Renal pelvis (tissue), 12 donors: ENCODE measurements around the gene OR6C70. TPM values are rescaled to one million over a fixed set of nuclear protein-coding genes. Genes with fewer than 3 reads are reported as not detected.
"Not testable (repeated sequence)": the region's sequence is repeated elsewhere in the genome, so short reads cannot be mapped to it uniquely, and the experiment has no call there.

Experiments used
- DNase-seq: peaks from one replicate; pipeline ENCODE4 v3.0.0-alpha.2; 2013
- long read RNA-seq, 16 experiments: transcript quantifications; one replicate each; lab custom pipeline, GENCODE V29; 2026
- polyA plus RNA-seq, 3 donors: library from polyadenylated mRNA; unstranded; fragments of 120-200 nt; gene quantifications; one replicate each; pipeline ENCODE4 v1.2.1, GENCODE V29; 2013; ENCODE audit not compliant: insufficient read length in 3 of 3

Gene OR6C70
- polyA plus RNA-seq = not detected
- long read RNA-seq, donor 1 = 0 reads
- long read RNA-seq, donor 2 = 0 reads
- long read RNA-seq, donor 3 = 0 reads
- long read RNA-seq, donor 4 = 0 reads
- long read RNA-seq, donor 5 = 0 reads
- long read RNA-seq, donor 6 = 0 reads
- long read RNA-seq, donor 7 = 0 reads
- long read RNA-seq, donor 8 = 0 reads
- long read RNA-seq, donor 9 = 0 reads
- long read RNA-seq, donor 10 = 0 reads
- long read RNA-seq, donor 11 = 0 reads
- long read RNA-seq, donor 12 = 0 reads
- long read RNA-seq, donor 13 = 0 reads
- long read RNA-seq, donor 14 = 0 reads
- long read RNA-seq, donor 15 = 0 reads
- long read RNA-seq, donor 16 = 0 reads

DNA sequence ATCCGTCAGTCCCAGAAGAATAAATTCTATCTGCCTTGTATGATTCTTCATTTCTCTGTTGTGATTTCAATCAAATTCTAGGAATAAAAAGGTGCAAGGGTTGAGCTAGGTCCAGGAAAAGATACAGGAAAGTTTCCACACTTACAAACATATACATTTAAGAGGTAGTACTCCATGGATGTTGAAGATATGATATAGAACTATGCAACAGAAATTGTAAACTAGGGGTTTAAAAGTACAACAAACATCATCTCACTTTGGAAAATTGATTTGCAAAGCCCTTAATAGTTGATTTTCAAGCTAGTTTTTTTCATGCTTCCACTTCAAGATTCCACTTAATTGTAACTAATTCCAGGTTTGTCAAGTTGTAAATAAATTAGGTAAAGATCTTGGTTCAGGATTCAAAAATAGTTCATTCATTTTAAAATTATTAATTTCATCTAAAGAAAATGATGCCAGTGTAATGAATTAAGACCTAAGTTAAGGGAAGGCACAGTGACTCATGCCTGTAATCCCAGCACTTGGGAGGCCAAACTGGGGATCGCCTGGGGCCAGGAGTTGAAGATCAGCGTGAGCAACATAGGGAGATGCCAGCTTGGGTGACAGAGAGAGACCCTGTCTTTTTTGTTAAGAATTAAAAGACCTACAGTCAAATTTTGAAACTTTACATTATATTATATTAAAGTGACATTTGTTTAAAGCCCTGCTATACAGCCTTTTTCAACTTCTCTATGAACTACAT, at the start of gene OR6C70:
TSS of gene OR6C70 (minus strand) at position 51 of the 742 bp plus-strand sequence. CDS start at position 51, 0 bp downstream.
- DNase-seq = no peak

GRCh38 chr12:55516391-55516790, 46.5 kb upstream of the OR6C70 start:
- no peak for DNase-seq

DNA sequence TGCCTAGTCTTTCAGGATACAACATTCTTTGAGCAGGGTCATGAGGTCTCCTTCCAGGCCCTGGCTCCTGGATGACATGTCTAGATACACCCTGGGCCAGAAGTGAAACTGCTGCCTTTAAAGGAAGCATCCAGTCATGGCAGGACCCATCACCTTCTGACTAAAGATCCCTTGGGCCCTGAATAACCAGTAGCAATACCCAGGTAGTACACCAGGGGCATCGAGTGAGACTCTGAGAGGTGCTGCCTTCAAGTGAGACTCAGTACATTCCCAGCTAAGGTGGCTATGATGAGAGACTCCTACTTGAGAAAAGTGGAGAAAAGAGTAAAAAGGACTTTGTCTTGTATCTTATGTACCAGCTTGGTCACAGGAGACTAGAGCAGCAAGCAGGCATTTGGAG, 45.8 kb upstream of the OR6C70 start:
- no peak for DNase-seq

GRCh38 chr12:55501601-55502000, 31.7 kb upstream of the OR6C70 start:
- no peak for DNase-seq

GRCh38 chr12:55499810-55500252, 29.9 kb upstream of the OR6C70 start:
- DNase-seq = peak; percentile 14

GRCh38 chr12:55499231-55499630, 29.3 kb upstream of the OR6C70 start:
- DNase-seq = no peak

GRCh38 chr12:55495490-55495889, 25.6 kb upstream of the OR6C70 start:
- DNase-seq = no peak

- no peak for DNase-seq
Observed at GRCh38 chr12:55492078-55492477, 22.1 kb upstream of the OR6C70 start, which contains the start of gene OR6C68. Gene OR6C68 (plus strand): TSS chr12:55492378. CDS start chr12:55492378, 0 bp downstream.

- DNase-seq = not testable (repeated sequence)
Observed at GRCh38 chr12:55484284-55484683, 14.3 kb upstream of the OR6C70 start.

DNA sequence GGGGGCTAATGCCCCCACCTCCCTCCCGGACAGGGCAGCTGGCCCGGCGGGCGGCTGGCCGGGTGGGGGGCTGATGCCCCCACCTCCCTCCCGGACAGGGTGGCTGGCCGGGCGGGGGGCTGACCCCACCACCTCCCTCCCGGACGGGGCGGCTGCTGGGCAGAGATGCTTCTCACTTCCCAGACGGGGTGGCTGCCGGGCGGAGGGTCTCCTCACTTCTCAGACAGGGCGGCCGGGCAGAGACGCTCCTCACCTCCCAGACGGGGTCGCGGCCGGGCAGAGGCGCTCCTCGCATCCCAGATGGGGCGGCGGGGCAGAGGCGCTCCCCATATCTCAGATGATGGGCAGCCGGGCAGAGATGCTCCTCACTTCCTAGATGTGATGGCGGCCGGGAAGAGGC, 9.2 kb upstream of the OR6C70 start:
- DNase-seq = not testable (repeated sequence)

DNA sequence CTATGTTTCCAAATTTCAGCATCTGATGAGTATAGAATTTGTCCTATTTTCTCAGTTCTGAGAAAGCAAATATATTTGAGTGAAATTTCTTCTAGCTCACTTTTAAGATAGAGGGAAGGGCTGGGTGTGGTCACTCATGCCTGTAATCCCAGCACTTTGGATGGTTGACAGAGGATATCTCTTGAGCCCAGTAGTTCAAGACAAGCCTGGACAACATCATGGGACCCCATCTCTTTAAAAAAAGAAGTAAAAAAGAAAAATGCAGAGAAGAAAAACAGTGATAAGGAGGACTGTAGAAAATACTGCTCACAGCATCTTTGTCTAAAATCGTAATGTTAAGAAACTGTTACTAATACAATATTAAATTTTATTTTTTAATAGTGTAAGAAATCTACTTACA, 2.3 kb upstream of the OR6C70 start:
- no peak for DNase-seq

DNA sequence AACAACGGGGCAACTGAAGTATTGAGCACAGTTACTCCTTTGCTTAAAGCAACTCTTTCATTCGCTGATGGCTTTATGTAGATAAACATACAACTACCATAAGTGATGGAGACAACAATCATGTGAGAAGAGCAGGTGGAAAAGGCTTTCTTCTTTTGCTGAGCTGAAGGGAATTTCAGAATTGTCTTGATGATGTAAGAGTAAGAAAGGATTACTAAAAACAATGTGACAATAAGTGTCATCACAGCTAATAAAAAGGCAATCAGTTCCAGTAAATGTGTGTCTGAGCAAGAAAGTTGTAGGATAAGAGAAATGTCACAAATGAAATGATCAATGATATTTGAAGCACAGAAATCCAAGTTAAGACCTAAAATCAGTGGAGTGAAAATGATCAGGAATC, 647 bp downstream of the OR6C70 start:
- DNase-seq = no peak

DNA sequence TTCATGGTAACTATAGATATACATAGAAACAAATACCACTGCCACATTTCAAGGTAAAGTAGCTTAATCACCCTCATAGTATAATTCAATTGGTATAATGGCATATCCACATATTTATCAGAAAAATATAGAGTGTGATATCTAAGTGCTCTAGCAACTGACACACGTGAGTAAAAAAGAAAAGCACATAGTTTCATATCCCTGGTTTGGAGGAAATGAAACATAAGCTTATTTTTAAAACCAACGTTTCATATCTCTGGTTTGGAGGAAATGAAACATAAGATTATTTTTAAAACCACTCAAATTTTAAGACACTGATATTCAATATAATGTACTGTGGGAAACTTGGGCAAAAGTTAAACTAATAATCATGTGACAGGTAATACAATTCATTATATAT, 2.1 kb downstream of the OR6C70 start:
- DNase-seq = no peak

GRCh38 chr12:55464926-55465325, 5.0 kb downstream of the OR6C70 start:
- not testable (repeated sequence) for DNase-seq

GRCh38 chr12:55448825-55449224, 21.1 kb downstream of the OR6C70 start:
- DNase-seq = no peak

DNA sequence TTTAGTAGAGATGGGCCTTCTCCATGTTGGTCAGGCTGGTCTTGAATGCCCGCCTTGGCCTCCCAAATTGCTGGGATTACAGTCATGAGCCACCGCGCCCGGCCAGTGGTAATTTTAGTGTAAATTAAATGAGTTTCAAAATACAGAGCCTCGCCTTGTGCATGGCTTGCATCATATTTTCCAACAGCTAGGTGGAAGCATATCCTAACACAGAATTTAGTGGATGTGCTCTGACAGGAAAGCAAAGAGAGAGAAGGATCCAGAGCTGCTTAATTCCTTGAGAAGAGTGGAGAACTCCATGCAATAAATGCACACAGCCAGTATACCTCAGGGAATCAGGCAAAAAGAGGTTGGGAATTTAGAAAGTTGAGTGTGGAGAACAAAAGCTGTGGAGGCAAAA, 23.6 kb downstream of the OR6C70 start:
- DNase-seq = no peak

- DNase-seq = no peak
Observed at GRCh38 chr12:55445357-55445756, 24.6 kb downstream of the OR6C70 start.

DNA sequence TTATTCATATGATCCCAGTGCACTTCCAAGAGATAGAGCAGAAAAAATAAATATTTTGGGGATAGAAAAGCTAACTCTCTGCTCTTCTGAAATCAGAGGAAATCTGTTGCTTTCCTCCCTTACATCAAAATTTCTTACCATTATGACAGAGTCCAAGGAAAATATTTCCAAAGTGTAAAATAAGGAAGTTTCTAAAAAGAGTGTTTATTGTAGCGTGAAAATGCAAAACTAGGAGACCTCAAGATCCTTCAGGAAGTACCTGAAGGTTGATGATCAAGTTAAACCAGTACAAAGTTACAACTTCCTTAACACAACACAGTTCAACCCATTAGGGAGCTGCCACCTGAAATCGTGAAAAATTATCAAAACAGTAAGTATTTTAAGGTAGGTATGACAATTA, 26.2 kb downstream of the OR6C70 start, which contains the start of gene OR6C2:
TSS of gene OR6C2 (plus strand) at position 301 of the 400 bp plus-strand sequence. CDS start 8,138 bp downstream, outside the sequence.
- no peak for DNase-seq

- not testable (repeated sequence) for DNase-seq
Observed at GRCh38 chr12:55441233-55441632, 28.7 kb downstream of the OR6C70 start.

- no peak for DNase-seq
Observed at GRCh38 chr12:55428331-55429243, 41.4 kb downstream of the OR6C70 start.

- no peak for DNase-seq
Observed at GRCh38 chr12:55425954-55426353, 44.0 kb downstream of the OR6C70 start, which contains the start of gene OR6C76. Gene OR6C76 (plus strand): TSS chr12:55426254. CDS start chr12:55426254, 0 bp downstream.
